LNCAP (cell line): ENCODE measurements around the gene HPSE2.

Experiments used
- TF ChIP-seq, protein P1 (sequence below): fragments of 450-650 bp; IDR thresholded peaks from 2 replicates; pipeline ENCODE4 v1.5.1; 2017; ENCODE audit warnings: mild to moderate bottlenecking

The HPSE2 gene

DNA sequence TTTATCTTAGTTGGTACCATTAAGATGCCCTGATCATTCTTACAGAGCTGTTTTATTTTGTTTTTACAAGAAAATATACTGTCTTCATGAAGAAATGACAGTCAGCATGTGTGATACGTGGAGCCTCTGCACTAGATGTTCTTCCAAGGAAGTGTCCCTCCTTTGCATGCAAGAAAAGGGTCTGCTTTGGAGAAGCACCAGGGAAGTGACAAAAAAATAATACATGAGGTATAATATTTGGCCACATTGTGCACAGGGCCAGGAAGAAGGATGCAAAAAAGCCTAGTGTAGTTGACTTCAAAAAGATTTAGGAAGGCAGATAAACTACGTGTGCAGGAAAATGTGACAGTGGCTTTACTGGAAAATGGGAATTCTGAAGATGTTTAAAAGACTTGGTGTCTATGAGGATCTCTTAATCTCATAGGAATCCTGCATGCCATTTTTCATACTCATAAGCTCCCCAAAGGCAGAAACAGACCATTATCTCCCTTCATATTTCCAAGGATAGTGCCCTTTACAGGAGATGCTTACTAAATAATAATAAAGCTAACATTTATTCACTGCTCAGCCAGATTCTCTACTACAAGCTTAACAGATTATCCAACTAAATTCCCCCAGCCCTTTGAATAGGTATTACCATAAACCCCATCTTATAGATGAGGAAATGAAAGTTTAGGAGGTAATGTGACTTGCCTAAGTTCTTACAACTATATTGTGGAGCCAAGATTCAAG lies 284.2 kb downstream of the HPSE2 start:
- TF ChIP-seq, protein P1, sequence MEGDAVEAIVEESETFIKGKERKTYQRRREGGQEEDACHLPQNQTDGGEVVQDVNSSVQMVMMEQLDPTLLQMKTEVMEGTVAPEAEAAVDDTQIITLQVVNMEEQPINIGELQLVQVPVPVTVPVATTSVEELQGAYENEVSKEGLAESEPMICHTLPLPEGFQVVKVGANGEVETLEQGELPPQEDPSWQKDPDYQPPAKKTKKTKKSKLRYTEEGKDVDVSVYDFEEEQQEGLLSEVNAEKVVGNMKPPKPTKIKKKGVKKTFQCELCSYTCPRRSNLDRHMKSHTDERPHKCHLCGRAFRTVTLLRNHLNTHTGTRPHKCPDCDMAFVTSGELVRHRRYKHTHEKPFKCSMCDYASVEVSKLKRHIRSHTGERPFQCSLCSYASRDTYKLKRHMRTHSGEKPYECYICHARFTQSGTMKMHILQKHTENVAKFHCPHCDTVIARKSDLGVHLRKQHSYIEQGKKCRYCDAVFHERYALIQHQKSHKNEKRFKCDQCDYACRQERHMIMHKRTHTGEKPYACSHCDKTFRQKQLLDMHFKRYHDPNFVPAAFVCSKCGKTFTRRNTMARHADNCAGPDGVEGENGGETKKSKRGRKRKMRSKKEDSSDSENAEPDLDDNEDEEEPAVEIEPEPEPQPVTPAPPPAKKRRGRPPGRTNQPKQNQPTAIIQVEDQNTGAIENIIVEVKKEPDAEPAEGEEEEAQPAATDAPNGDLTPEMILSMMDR: no peak

DNA sequence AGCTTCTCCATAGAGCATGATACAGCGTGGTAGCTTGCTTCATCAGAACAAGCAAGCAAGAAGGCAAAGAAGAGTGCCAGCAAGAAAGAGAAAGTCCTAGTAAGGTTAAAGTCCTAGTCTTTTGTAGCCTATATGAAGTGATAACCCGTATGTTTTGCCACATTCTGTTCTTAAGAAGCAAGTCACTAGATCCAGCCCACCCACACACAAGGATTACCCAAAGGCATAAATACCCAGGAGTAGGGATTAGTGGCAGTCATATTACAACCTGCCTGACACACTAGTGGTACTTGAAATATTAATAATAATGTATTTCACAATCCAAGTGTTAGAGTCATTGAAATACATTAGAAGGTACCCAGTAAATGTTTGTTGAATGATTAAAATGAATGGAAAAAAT lies 285.5 kb downstream of the HPSE2 start:
- TF ChIP-seq, protein P1: no peak

DNA sequence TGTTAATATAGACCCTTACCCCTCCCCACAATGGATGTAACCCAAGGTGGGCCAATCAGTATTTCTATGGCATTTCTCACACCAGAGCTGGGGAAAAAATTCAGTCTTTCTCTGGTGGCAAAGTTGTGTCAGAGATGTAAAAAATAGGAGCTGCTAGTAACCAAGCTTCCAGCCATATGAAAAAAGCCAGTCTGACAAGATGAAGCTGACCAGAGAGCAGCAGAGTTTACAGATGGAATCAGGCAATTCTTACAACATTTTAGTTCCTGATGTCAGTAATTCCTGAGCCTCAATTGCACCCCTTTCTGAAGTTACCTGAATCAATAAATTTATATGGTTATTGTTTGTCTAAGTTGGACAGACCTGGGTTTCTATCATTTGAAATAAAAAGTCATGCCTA lies 286.3 kb downstream of the HPSE2 start:
- TF ChIP-seq, protein P1: no peak

DNA sequence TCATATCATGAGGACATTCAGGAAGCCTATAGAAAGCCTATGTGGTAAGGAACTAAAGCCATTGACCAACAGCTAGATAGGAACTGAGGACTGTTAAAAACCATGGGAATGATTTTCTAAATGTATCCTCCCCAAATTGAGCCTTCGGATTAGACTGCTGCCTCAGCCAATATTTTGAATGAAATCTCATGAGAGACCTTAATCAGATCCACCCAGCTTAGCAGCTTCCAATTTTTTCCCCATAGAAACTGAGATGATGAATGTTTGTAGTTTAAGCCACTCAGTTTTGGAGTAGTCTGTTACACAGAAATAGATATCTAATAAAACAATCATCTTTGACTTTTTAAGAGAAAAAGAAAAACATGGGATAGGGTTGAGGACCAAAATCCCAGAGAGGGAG lies 292.0 kb downstream of the HPSE2 start:
- TF ChIP-seq, protein P1: no peak

DNA sequence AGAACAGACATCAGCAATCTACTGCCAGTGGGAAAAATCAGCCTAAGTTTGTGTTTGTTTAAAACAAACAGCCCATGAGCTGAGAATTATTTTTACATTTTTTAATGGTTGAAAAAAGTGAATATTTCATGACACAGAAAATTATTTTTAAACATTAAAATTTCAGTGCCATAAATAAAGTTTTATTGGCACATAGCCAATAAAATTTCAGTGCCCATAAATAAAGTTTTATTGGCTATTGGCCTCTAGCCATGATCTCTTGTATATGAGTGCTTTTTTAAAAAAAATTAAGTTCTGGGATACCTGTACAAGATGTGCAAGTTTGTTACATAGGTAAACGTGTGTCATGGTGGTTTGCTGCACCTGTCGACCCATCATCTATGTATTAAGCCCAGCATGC lies 305.9 kb downstream of the HPSE2 start:
- TF ChIP-seq, protein P1: no peak

DNA sequence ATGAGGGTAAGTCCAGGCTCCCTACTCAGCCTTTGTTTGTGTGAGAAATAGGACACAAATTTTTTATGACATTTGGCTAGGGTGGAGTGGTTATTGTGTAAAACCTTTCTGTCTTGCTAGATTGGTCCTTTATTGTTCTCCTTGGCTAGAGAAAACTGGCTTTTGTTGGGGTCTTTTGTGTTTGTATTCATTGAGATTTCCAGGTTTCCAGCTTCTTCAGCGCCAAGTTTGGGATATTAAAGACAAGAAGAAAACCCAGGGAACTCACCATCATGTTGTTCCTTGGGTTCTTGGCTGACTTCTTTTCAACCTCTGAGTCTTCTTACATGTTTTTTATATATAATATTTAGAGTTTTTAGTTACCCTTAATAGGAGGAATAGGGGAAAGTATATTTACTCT lies 310.0 kb downstream of the HPSE2 start:
- TF ChIP-seq, protein P1: no peak

DNA sequence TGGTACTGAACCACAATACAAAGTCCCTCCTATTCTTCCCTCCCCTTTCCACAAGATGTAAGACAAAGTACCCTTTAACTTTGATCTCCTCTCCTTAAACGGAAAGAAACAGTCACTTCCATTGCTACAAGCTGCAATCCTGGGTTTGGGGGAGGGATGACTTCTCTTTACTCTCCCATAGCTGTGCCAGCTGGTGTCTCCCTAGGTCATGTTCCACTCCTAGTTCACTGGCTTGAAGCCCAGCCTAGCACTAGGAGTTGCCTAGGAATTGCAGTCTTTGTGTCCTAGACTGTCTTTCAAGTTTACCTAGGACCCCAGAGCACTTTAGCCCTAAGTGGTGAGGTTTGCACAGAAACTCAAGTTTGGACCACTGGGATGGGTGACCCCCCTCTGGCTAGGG lies 311.1 kb downstream of the HPSE2 start:
- TF ChIP-seq, protein P1: no peak

DNA sequence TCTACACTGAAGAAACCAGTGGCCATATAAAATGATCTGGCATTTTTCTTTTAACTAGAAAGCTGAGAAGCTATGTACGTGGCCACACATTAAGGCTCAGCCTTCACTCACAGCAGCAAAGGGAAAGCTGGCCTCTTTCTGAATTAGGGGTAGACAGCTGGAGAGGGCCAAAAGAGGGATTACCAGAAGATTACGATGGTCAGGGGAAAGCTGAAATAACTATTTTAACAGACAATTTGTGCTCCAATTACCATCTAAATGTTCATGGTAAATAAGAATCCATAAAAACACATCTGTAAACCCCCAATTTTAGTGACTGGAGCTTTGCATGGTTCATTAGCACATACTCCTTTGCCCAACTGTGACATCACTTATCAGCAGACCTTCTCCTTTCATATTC lies 314.3 kb downstream of the HPSE2 start:
- TF ChIP-seq, protein P1: no peak
